Measurements from ENCODE around the gene ELMOD3.
"Not testable (repeated sequence)": the region's sequence is repeated elsewhere in the genome, so short reads cannot be mapped to it uniquely, and the experiment has no call there.

GRCh38 chr2:85439569-85439968 lies 85.0 kb downstream of the ELMOD3 start:
- not testable (repeated sequence) for TF ChIP-seq CTCF (IDR thresholded peaks at IDR 0.05); REST (IDR thresholded peaks at IDR 0.05; ENCODE audit: low read depth, low read length); MXI1 (IDR thresholded peaks at IDR 0.05; ENCODE audit: low read depth, low read length); GATA2 (CRISPR knock-in tag; IDR thresholded peaks at IDR 0.05); POLR2AphosphoS5 (IDR thresholded peaks at IDR 0.05; ENCODE audit: low read depth, low read length)
- TF ChIP-seq, protein P1, sequence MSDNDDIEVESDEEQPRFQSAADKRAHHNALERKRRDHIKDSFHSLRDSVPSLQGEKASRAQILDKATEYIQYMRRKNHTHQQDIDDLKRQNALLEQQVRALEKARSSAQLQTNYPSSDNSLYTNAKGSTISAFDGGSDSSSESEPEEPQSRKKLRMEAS (IDR thresholded peaks at IDR 0.05; ENCODE audit: low read depth) = not testable (repeated sequence)
